Retinal pigment epithelial cell (primary cell): Measurements from ENCODE around the gene SDK1.

Source experiments
- DNase-seq: peaks from one replicate; pipeline ENCODE4 v3.0.0-alpha.2; 2010; ENCODE audit warnings: low read depth
- H3K4me3 ChIP-seq: 2 replicates; pipeline ENCODE4 v1.5.1; 2011; ENCODE audit warnings: mild to moderate bottlenecking, low read length, control low read depth, moderate library complexity
- CTCF ChIP-seq: conservative IDR thresholded peaks from 2 replicates; pipeline ENCODE4 v1.5.1; 2011; ENCODE audit warnings: low read depth, low read length, control low read depth, inconsistent platforms

The SDK1 gene

GRCh38 chr7:4124556-4125477, 823.8 kb downstream of the SDK1 start:
- DNase-seq: no peak
- H3K4me3 ChIP-seq: no peak overlapping the region
- TF ChIP-seq CTCF: no peak

- DNase-seq: no peak
- H3K4me3 ChIP-seq: no peak overlapping the region
- no peak for TF ChIP-seq CTCF
Observed at GRCh38 chr7:4127909-4128560, 827.0 kb downstream of the SDK1 start.

GRCh38 chr7:4129481-4130122, 828.5 kb downstream of the SDK1 start:
- DNase-seq: no peak
- no peak for TF ChIP-seq CTCF
- H3K4me3 ChIP-seq: no peak overlapping the region

- peak; percentile 35 for DNase-seq
- peak; percentile 59 for TF ChIP-seq CTCF
- H3K4me3 ChIP-seq: no peak overlapping the region
Observed at GRCh38 chr7:4131063-4131462, 830.0 kb downstream of the SDK1 start.

GRCh38 chr7:4132221-4132620, 831.2 kb downstream of the SDK1 start:
- no peak overlapping the region for H3K4me3 ChIP-seq
- TF ChIP-seq CTCF: no peak
- DNase-seq: no peak

- no peak overlapping the region for H3K4me3 ChIP-seq
- no peak for DNase-seq
- TF ChIP-seq CTCF: no peak
Observed at GRCh38 chr7:4133491-4134044, 832.5 kb downstream of the SDK1 start.
